ENCODE results near the gene NEGR1. TPM values are rescaled to one million over a fixed set of nuclear protein-coding genes. Genes with fewer than 3 reads are reported as not detected.

Gene NEGR1
- total and polyA plus RNA-seq, 4 donors = 0.08 to 0.14 (median 0.12) TPM; not detected in 1

- DNase-seq (ENCODE audit: low spot score) = no peak
- no peak for TF ChIP-seq RAD21 (IDR thresholded peaks at IDR 0.05)
- TF ChIP-seq MAX (IDR thresholded peaks at IDR 0.05) = no peak
- no peak for TF ChIP-seq JUND (IDR thresholded peaks at IDR 0.05)
- TF ChIP-seq HNF4G (IDR thresholded peaks at IDR 0.05) = no peak
- TF ChIP-seq SP1 (IDR thresholded peaks at IDR 0.05) = no peak
- no peak for TF ChIP-seq ZBTB33 (IDR thresholded peaks at IDR 0.05)
- TF ChIP-seq, protein P1, sequence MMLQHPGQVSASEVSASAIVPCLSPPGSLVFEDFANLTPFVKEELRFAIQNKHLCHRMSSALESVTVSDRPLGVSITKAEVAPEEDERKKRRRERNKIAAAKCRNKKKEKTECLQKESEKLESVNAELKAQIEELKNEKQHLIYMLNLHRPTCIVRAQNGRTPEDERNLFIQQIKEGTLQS (IDR thresholded peaks at IDR 0.05) = no peak
- no peak for TF ChIP-seq EGR1 (IDR thresholded peaks at IDR 0.05; ENCODE audit: low read depth in 2 of 2)
- TF ChIP-seq REST (IDR thresholded peaks at IDR 0.05) = no peak
- no peak for TF ChIP-seq TAF1 (conservative IDR thresholded peaks at IDR 0.05)
- TF ChIP-seq FOXA1 (IDR thresholded peaks at IDR 0.05) = no peak
- TF ChIP-seq NR2F2 (IDR thresholded peaks at IDR 0.05) = no peak
- H3K4me3 ChIP-seq (ENCODE audit: low read depth in 1 of 3, low read length in 3 of 3) = no peak overlapping the region
- no peak overlapping the region for H3K27ac ChIP-seq (ENCODE audit: low read depth in 1 of 2, low read length in 2 of 2)
- H3K36me3 ChIP-seq (ENCODE audit: control insufficient read depth in 4 of 4, insufficient read depth in 3 of 4, low read depth in 1 of 4, low read length in 3 of 4) = no peaks in the 10 kb centered on the region
- H3K27me3 ChIP-seq (ENCODE audit: control insufficient read depth in 4 of 4, insufficient read depth in 4 of 4, low read length in 3 of 4) = no peaks in the 10 kb centered on the region
- H3K9me3 ChIP-seq (ENCODE audit: control insufficient read depth in 4 of 4, low read length in 3 of 4) = no peaks in the 10 kb centered on the region
- no peaks in the 10 kb centered on the region for H3K4me1 ChIP-seq (ENCODE audit: control insufficient read depth in 4 of 4, insufficient read depth in 4 of 4, low read length in 3 of 4)
- WGBS = 89% methylated on average over 1 of the region's 1 CpG
- H3K9ac ChIP-seq (ENCODE audit: low read depth in 1 of 2, low read length in 2 of 2) = no peak overlapping the region
Measured at GRCh38 chr1:71630073-71630472, 652.3 kb downstream of the NEGR1 start.

DNA sequence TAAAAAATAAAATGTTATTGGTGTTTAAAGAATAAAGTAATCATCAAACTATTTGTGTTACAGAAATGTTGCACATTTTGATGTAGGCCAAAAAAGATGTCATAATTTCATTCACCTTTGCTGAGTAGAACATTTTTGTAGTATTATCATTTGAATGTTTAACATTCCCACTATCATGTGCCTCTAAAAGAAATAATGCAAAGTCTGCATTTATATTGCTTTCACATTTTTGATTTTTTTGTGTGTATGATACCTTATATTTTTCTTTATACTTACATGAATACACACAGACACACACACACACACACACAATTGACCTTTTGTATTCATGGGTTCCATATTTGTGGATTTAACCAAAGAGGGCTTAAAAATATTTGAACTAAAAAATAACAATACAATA lies 657.3 kb downstream of the NEGR1 start:
- DNase-seq (ENCODE audit: low spot score) = no peak
- H3K4me1 ChIP-seq (ENCODE audit: control insufficient read depth in 4 of 4, insufficient read depth in 4 of 4, low read length in 3 of 4) = no peaks in the 10 kb centered on the region
- no peaks in the 10 kb centered on the region for H3K9me3 ChIP-seq (ENCODE audit: control insufficient read depth in 4 of 4, low read length in 3 of 4)
- H3K4me3 ChIP-seq (ENCODE audit: low read depth in 1 of 3, low read length in 3 of 3) = no peak overlapping the region
- no peak overlapping the region for H3K27ac ChIP-seq (ENCODE audit: low read depth in 1 of 2, low read length in 2 of 2)
- no peak overlapping the region for H3K9ac ChIP-seq (ENCODE audit: low read depth in 1 of 2, low read length in 2 of 2)
- H3K36me3 ChIP-seq (ENCODE audit: control insufficient read depth in 4 of 4, insufficient read depth in 3 of 4, low read depth in 1 of 4, low read length in 3 of 4) = no peaks in the 10 kb centered on the region
- H3K27me3 ChIP-seq (ENCODE audit: control insufficient read depth in 4 of 4, insufficient read depth in 4 of 4, low read length in 3 of 4) = no peaks in the 10 kb centered on the region
- no peak for TF ChIP-seq SP1 (IDR thresholded peaks at IDR 0.05)

DNA sequence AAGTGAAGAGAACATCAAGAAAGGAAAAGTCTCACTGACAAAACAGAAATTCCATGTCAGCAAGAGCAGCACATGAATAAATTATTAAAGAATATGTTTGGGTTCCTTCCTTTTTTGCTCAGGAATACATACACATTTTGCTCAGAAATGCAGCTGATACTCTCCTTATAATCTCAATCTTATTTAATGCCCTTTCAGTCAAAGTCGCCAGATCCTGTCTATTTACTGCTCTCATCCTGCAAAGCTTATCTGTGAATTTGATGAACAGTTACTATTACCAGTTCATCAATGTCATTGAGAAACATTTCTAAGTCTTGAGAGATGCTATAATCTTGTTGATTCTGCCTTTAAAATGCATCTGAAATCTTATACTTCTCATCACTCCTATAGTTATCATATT lies 658.5 kb downstream of the NEGR1 start:
- H3K27me3 ChIP-seq (ENCODE audit: control insufficient read depth in 4 of 4, insufficient read depth in 4 of 4, low read length in 3 of 4) = no peaks in the 10 kb centered on the region
- WGBS = 74% methylated on average over 1 of the region's 1 CpG
- no peak overlapping the region for H3K9ac ChIP-seq (ENCODE audit: low read depth in 1 of 2, low read length in 2 of 2)
- no peak for DNase-seq (ENCODE audit: low spot score)
- H3K27ac ChIP-seq (ENCODE audit: low read depth in 1 of 2, low read length in 2 of 2) = no peak overlapping the region
- no peaks in the 10 kb centered on the region for H3K4me1 ChIP-seq (ENCODE audit: control insufficient read depth in 4 of 4, insufficient read depth in 4 of 4, low read length in 3 of 4)
- no peaks in the 10 kb centered on the region for H3K36me3 ChIP-seq (ENCODE audit: control insufficient read depth in 4 of 4, insufficient read depth in 3 of 4, low read depth in 1 of 4, low read length in 3 of 4)
- H3K9me3 ChIP-seq (ENCODE audit: control insufficient read depth in 4 of 4, low read length in 3 of 4) = no peaks in the 10 kb centered on the region
- H3K4me3 ChIP-seq (ENCODE audit: low read depth in 1 of 3, low read length in 3 of 3) = no peak overlapping the region
- no peak for TF ChIP-seq TAF1 (conservative IDR thresholded peaks at IDR 0.05)
- no peak for TF ChIP-seq ZBTB33 (IDR thresholded peaks at IDR 0.05)
- TF ChIP-seq REST (IDR thresholded peaks at IDR 0.05) = no peak
- no peak for TF ChIP-seq CTCF (IDR thresholded peaks at IDR 0.05; ENCODE audit: low read depth, low read length, missing input control)
- no peak for TF ChIP-seq SP1 (IDR thresholded peaks at IDR 0.05)
- TF ChIP-seq HNF4A (conservative IDR thresholded peaks at IDR 0.05) = no peak
- no peak for TF ChIP-seq HNF4G (IDR thresholded peaks at IDR 0.05)
